Measurements from ENCODE around the gene LSAMP.

Gene LSAMP

DNA sequence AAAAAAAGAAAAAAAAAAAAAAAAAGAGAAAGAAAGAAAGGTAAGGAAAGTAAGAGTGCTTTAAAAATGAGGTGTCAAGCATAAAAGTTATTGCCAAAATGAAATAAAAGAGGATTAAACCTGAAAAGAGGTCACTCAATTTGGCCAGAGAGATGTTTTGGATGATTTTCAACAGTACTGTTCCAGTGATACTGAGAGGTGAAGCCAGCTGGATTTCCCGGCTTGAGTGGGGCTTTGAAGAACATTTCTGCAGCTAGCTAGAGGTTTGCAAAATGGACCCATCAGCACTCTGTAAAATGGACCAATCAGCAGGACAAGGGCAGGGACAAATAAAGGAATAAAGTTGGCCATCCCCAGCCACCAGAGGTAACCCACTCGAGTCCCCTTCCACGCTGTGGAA, 128.5 kb downstream of the LSAMP start:
- Histone ChIP-seq H3K9me3 (ENCODE audit: control insufficient read depth, insufficient read depth, low read depth, low read length) (no peaks in the 10 kb centered on the region), H3K36me3 (ENCODE audit: control insufficient read depth in 2 of 2, insufficient read depth in 1 of 2, low read length in 2 of 2) (no peaks in the 10 kb centered on the region), H3K27ac (ENCODE audit: extremely low read depth, low read depth, low read length) (no peak overlapping the region), H3K4me1 (ENCODE audit: control insufficient read depth, insufficient read depth, low read length) (no peaks in the 10 kb centered on the region), H3K4me3 (ENCODE audit: low read depth, low read length) (no peak overlapping the region)
- CTCF ChIA-PET, result no interaction called here
- POLR2A ChIA-PET, result no interaction called here
- TF ChIP-seq ZNF239 (tag by site-specific recombination; IDR thresholded peaks at IDR 0.05), result no peak

DNA sequence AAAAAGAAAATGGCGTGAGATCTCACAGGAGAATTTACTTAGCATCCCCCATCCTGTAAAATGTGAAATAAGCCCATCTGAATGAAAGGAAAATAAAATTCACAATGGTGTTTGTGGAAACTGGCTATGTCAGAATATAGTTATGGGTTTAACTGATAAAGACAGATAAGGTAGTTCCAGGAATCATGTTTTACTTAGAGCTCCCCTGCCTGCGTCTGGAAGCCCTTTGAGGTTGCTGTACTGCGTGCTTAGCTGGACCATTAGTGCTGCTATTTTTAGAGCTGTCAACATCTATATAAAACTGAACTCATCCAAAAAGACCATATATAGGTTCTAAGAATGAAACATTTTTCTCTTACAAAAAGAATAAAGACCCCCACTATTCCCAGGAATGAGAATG, 130.8 kb downstream of the LSAMP start:
- no peaks in the 10 kb centered on the region for H3K36me3 ChIP-seq (ENCODE audit: control insufficient read depth in 2 of 2, insufficient read depth in 1 of 2, low read length in 2 of 2)
- no peak overlapping the region for H3K4me3 ChIP-seq (ENCODE audit: low read depth, low read length)
- H3K27ac ChIP-seq (ENCODE audit: extremely low read depth, low read depth, low read length), result no peak overlapping the region
- no peak for TF ChIP-seq KLF1 (tag by site-specific recombination; IDR thresholded peaks at IDR 0.05)
- peak; percentile 48; the same call in 1 of the 2 replicates for TF ChIP-seq TCF7L2 (IDR thresholded peaks at IDR 0.05; ENCODE audit: borderline replicate concordance, low read depth, low read length)
- ChIA-PET CTCF (no interaction called here), POLR2A (no interaction called here)
- H3K4me1 ChIP-seq (ENCODE audit: control insufficient read depth, insufficient read depth, low read length), result no peaks in the 10 kb centered on the region
- H3K9me3 ChIP-seq (ENCODE audit: control insufficient read depth, insufficient read depth, low read depth, low read length), result no peaks in the 10 kb centered on the region

DNA sequence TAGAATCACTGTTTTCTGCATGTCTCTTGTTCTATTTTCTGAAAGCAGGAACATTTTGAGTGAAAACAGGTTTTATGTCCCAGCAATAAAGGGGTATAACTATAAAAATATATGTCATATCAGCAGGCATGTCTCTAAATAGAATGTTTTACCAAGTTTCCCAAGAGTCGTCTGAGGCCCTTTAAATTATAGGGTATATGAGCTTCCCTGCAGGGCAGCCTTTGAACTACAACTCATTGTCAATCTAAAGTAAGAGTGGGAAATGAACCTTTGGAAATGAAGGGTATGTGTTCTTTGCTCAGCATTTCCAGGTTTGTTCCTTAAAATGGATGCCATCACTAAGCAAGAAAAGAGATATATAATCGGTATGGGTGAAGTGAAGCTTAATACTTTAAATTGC, 138.6 kb downstream of the LSAMP start:
- Histone ChIP-seq H3K4me3 (ENCODE audit: low read depth, low read length) (no peak overlapping the region), H3K36me3 (ENCODE audit: control insufficient read depth in 2 of 2, insufficient read depth in 1 of 2, low read length in 2 of 2) (no peaks in the 10 kb centered on the region), H3K4me1 (ENCODE audit: control insufficient read depth, insufficient read depth, low read length) (no peaks in the 10 kb centered on the region), H3K9me3 (ENCODE audit: control insufficient read depth, insufficient read depth, low read depth, low read length) (no peaks in the 10 kb centered on the region), H3K27ac (ENCODE audit: extremely low read depth, low read depth, low read length) (no peak overlapping the region)
- TF ChIP-seq, protein P1, sequence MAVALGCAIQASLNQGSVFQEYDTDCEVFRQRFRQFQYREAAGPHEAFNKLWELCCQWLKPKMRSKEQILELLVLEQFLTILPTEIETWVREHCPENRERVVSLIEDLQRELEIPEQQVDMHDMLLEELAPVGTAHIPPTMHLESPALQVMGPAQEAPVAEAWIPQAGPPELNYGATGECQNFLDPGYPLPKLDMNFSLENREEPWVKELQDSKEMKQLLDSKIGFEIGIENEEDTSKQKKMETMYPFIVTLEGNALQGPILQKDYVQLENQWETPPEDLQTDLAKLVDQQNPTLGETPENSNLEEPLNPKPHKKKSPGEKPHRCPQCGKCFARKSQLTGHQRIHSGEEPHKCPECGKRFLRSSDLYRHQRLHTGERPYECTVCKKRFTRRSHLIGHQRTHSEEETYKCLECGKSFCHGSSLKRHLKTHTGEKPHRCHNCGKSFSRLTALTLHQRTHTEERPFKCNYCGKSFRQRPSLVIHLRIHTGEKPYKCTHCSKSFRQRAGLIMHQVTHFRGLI (tag by site-specific recombination; IDR thresholded peaks at IDR 0.05), result no peak
- no peak for TF ChIP-seq SP2 (tag by site-specific recombination; IDR thresholded peaks at IDR 0.05)
- TF ChIP-seq, protein P2, sequence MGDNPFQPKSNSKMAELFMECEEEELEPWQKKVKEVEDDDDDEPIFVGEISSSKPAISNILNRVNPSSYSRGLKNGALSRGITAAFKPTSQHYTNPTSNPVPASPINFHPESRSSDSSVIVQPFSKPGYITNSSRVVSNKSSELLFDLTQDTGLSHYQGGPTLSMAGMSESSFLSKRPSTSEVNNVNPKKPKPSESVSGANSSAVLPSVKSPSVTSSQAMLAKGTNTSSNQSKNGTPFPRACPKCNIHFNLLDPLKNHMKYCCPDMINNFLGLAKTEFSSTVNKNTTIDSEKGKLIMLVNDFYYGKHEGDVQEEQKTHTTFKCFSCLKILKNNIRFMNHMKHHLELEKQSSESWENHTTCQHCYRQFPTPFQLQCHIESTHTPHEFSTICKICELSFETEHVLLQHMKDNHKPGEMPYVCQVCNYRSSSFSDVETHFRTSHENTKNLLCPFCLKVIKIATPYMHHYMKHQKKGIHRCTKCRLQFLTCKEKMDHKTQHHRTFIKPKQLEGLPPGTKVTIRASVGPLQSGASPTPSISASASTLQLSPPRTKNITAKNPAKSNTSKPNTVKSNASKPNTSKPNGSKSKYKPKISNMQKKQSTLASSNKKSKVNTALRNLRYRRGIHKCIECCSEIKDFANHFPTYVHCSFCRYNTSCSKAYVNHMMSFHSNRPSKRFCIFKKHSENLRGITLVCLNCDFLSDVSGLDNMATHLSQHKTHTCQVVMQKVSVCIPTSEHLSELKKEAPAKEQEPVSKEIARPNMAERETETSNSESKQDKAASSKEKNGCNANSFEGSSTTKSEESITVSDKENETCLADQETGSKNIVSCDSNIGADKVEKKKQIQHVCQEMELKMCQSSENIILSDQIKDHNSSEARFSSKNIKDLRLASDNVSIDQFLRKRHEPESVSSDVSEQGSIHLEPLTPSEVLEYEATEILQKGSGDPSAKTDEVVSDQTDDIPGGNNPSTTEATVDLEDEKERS (tag by site-specific recombination; IDR thresholded peaks at IDR 0.05), result no peak
- ChIA-PET POLR2A (no interaction called here), CTCF (no interaction called here)

DNA sequence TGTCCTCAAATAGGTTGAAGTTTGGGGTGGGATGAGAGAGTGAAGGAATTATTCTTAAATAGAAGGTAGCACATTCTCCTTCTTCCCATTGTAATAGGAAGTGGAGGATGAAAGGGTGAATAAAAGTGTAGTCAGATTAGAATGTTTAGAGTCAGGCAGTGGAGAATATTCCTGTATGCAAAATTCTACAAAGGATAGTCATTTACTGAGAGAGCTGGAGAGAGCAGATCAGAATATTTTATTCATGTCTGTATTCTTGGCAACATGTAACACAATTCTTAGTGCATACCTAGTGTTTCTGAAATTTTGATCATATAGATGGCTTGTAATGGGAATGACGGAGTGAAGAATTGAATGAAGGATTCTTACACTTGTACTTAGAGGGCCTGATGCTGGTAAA, 139.1 kb downstream of the LSAMP start:
- Histone ChIP-seq H3K27ac (ENCODE audit: extremely low read depth, low read depth, low read length) (no peak overlapping the region), H3K4me3 (ENCODE audit: low read depth, low read length) (no peak overlapping the region), H3K36me3 (ENCODE audit: control insufficient read depth in 2 of 2, insufficient read depth in 1 of 2, low read length in 2 of 2) (no peaks in the 10 kb centered on the region), H3K9me3 (ENCODE audit: control insufficient read depth, insufficient read depth, low read depth, low read length) (no peaks in the 10 kb centered on the region), H3K4me1 (ENCODE audit: control insufficient read depth, insufficient read depth, low read length) (no peaks in the 10 kb centered on the region)
- ChIA-PET POLR2A (no interaction called here), CTCF (no interaction called here)
- TF ChIP-seq OSR2 (tag by site-specific recombination; IDR thresholded peaks at IDR 0.05), result no peak
- TF ChIP-seq ZNF658 (tag by site-specific recombination; IDR thresholded peaks at IDR 0.05), result no peak
- no peak for TF ChIP-seq FEZF1 (tag by site-specific recombination; IDR thresholded peaks at IDR 0.05)
- TF ChIP-seq ZNF138 (tag by site-specific recombination; IDR thresholded peaks at IDR 0.05; ENCODE audit: borderline replicate concordance), result no peak
- no peak for TF ChIP-seq MEIS1 (CRISPR knock-in tag; IDR thresholded peaks at IDR 0.05; ENCODE audit: borderline replicate concordance)
- no peak for TF ChIP-seq ZNF394 (tag by site-specific recombination; IDR thresholded peaks at IDR 0.05; ENCODE audit: borderline replicate concordance)
- TF ChIP-seq GLI2 (tag by site-specific recombination; IDR thresholded peaks at IDR 0.05; ENCODE audit: borderline replicate concordance, low read depth), result no peak
- TF ChIP-seq, protein P1 (tag by site-specific recombination; IDR thresholded peaks at IDR 0.05), result no peak
- no peak for TF ChIP-seq REPIN1 (tag by site-specific recombination; IDR thresholded peaks at IDR 0.05; ENCODE audit: low read depth)
- TF ChIP-seq, protein P3, sequence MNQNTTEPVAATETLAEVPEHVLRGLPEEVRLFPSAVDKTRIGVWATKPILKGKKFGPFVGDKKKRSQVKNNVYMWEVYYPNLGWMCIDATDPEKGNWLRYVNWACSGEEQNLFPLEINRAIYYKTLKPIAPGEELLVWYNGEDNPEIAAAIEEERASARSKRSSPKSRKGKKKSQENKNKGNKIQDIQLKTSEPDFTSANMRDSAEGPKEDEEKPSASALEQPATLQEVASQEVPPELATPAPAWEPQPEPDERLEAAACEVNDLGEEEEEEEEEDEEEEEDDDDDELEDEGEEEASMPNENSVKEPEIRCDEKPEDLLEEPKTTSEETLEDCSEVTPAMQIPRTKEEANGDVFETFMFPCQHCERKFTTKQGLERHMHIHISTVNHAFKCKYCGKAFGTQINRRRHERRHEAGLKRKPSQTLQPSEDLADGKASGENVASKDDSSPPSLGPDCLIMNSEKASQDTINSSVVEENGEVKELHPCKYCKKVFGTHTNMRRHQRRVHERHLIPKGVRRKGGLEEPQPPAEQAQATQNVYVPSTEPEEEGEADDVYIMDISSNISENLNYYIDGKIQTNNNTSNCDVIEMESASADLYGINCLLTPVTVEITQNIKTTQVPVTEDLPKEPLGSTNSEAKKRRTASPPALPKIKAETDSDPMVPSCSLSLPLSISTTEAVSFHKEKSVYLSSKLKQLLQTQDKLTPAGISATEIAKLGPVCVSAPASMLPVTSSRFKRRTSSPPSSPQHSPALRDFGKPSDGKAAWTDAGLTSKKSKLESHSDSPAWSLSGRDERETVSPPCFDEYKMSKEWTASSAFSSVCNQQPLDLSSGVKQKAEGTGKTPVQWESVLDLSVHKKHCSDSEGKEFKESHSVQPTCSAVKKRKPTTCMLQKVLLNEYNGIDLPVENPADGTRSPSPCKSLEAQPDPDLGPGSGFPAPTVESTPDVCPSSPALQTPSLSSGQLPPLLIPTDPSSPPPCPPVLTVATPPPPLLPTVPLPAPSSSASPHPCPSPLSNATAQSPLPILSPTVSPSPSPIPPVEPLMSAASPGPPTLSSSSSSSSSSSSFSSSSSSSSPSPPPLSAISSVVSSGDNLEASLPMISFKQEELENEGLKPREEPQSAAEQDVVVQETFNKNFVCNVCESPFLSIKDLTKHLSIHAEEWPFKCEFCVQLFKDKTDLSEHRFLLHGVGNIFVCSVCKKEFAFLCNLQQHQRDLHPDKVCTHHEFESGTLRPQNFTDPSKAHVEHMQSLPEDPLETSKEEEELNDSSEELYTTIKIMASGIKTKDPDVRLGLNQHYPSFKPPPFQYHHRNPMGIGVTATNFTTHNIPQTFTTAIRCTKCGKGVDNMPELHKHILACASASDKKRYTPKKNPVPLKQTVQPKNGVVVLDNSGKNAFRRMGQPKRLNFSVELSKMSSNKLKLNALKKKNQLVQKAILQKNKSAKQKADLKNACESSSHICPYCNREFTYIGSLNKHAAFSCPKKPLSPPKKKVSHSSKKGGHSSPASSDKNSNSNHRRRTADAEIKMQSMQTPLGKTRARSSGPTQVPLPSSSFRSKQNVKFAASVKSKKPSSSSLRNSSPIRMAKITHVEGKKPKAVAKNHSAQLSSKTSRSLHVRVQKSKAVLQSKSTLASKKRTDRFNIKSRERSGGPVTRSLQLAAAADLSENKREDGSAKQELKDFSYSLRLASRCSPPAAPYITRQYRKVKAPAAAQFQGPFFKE (tag by site-specific recombination; IDR thresholded peaks at IDR 0.05; ENCODE audit: borderline replicate concordance), result no peak
